Osteoblast (primary cell): ENCODE results near the gene SIN3A. TPM values are rescaled to one million over a fixed set of nuclear protein-coding genes. Genes with fewer than 3 reads are reported as not detected.
A peak's percentile ranks its signal among the peaks of the same experiment; 100 is the strongest.
"Not testable (repeated sequence)": the region's sequence is repeated elsewhere in the genome, so short reads cannot be mapped to it uniquely, and the experiment has no call there.

Experiments
- DNase-seq: peaks from one replicate; pipeline ENCODE4 v3.0.0; 2011; ENCODE audit warnings: low spot score, mixed read lengths; ENCODE audit not compliant: insufficient read length; ENCODE audit errors: missing footprints
- H2AFZ ChIP-seq: 2 replicates; pipeline ENCODE4 v1.6.0; 2011; ENCODE audit warnings: mild to moderate bottlenecking, low read length
- H3K27ac ChIP-seq: 2 replicates; pipeline ENCODE4 v1.5.1; 2011; ENCODE audit warnings: mild to moderate bottlenecking, low read depth, low read length, moderate library complexity
- H3K27me3 ChIP-seq: 2 replicates; pipeline ENCODE4 v1.6.0; 2012; ENCODE audit warnings: mild to moderate bottlenecking, control low read depth, inconsistent platforms, low read length, moderate library complexity; ENCODE audit not compliant: insufficient read depth
- H3K36me3 ChIP-seq: 2 replicates; pipeline ENCODE4 v1.5.1; 2011; ENCODE audit warnings: mild to moderate bottlenecking, low read length, control low read depth, moderate library complexity; ENCODE audit not compliant: insufficient read depth
- H3K4me1 ChIP-seq: 2 replicates; pipeline ENCODE4 v1.5.1; 2011; ENCODE audit warnings: mild to moderate bottlenecking, low read length, control low read depth, moderate library complexity; ENCODE audit not compliant: insufficient read depth
- H3K4me2 ChIP-seq: 2 replicates; pipeline ENCODE4 v1.6.0; 2011; ENCODE audit warnings: mild to moderate bottlenecking, low read length; ENCODE audit not compliant: insufficient read depth
- H3K4me3 ChIP-seq: fragments of 200-600 bp; sonication (generic); 3 replicates; pipeline ENCODE4 v1.5.1; 2012; ENCODE audit warnings: mild to moderate bottlenecking, low read length, inconsistent platforms; ENCODE audit not compliant: insufficient read depth
- H3K79me2 ChIP-seq: 2 replicates; pipeline ENCODE4 v1.6.0; 2012; ENCODE audit warnings: mild to moderate bottlenecking, low read length, control low read depth, inconsistent platforms; ENCODE audit not compliant: insufficient read depth
- H3K9me3 ChIP-seq: 2 replicates; pipeline ENCODE4 v1.5.1; 2011; ENCODE audit warnings: low read depth, low read length, control low read depth
- H4K20me1 ChIP-seq: 2 replicates; pipeline ENCODE4 v1.6.0; 2012; ENCODE audit warnings: mild to moderate bottlenecking, low read length, control low read depth; ENCODE audit not compliant: insufficient read depth
- CTCF ChIP-seq: IDR thresholded peaks from 2 replicates; pipeline ENCODE4 v1.5.1; 2011; ENCODE audit warnings: mild to moderate bottlenecking, low read depth, low read length, moderate library complexity; ENCODE audit errors: extremely low read depth
- total RNA-seq: library from RNA; depleted of rRNA; stranded (reverse); fragments of >200 nt; gene quantifications from 2 replicates; pipeline ENCODE4 v1.2.3, GENCODE V29; 2012

The SIN3A gene
- total RNA-seq, 1 donor: 36.2 TPM

GRCh38 chr15:75346796-75347221, 104.7 kb downstream of the SIN3A start, which contains the start of gene NEIL1:
Gene NEIL1 (plus strand): TSS chr15:75347039. CDS start chr15:75348906, 1,867 bp downstream.
- H3K4me2 ChIP-seq: peak within 1 kb of the TSS; percentile 80
- H3K36me3 ChIP-seq: no peaks in the 10 kb centered on the region
- peak within 1 kb of the TSS; percentile 73 for H3K4me3 ChIP-seq
- no peak within 1 kb of the TSS for H3K27ac ChIP-seq
- H3K9me3 ChIP-seq: no peaks in the 10 kb centered on the region
- peak; percentile 58 for DNase-seq
- H3K79me2 ChIP-seq: no peaks in the 10 kb centered on the region
- peaks cover 6% of the 10 kb centered on the region for H3K4me1 ChIP-seq
- H3K27me3 ChIP-seq: peaks cover 36% of the 10 kb centered on the region
- H2AFZ ChIP-seq: peak within 1 kb of the TSS; percentile 50
- peaks cover 2% of the 10 kb centered on the region for H4K20me1 ChIP-seq
- no peak for TF ChIP-seq CTCF

GRCh38 chr15:75343953-75344352, 107.5 kb downstream of the SIN3A start:
- peaks cover 13% of the 10 kb centered on the region for H3K36me3 ChIP-seq
- H3K27ac ChIP-seq, H3K4me1 ChIP-seq, H3K9me3 ChIP-seq, H2AFZ ChIP-seq, H3K4me3 ChIP-seq, H3K4me2 ChIP-seq, H3K79me2 ChIP-seq, H4K20me1 ChIP-seq: not testable (repeated sequence)
- peak; percentile 51 for DNase-seq
- H3K27me3 ChIP-seq: peaks cover 27% of the 10 kb centered on the region

GRCh38 chr15:75342221-75342620, 109.3 kb downstream of the SIN3A start:
- TF ChIP-seq CTCF: no peak
- no peak overlapping the region for H3K27ac ChIP-seq
- H3K36me3 ChIP-seq: peaks cover 16% of the 10 kb centered on the region
- H3K4me2 ChIP-seq: no peak overlapping the region
- H3K79me2 ChIP-seq: peaks cover 2% of the 10 kb centered on the region
- peaks cover 10% of the 10 kb centered on the region for H3K27me3 ChIP-seq
- no peak for DNase-seq
- no peaks in the 10 kb centered on the region for H4K20me1 ChIP-seq
- no peak overlapping the region for H2AFZ ChIP-seq
- H3K9me3 ChIP-seq: no peaks in the 10 kb centered on the region
- no peak overlapping the region for H3K4me3 ChIP-seq
- H3K4me1 ChIP-seq: peaks cover under 1% of the 10 kb centered on the region

GRCh38 chr15:75339531-75340240, 111.8 kb downstream of the SIN3A start:
- H3K79me2 ChIP-seq: peaks cover 14% of the 10 kb centered on the region
- no peak for DNase-seq
- H2AFZ ChIP-seq: no peak overlapping the region
- H3K27ac ChIP-seq: no peak overlapping the region
- H3K36me3 ChIP-seq: peaks cover 16% of the 10 kb centered on the region
- H3K9me3 ChIP-seq: no peaks in the 10 kb centered on the region
- peaks cover 16% of the 10 kb centered on the region for H3K4me1 ChIP-seq
- no peak overlapping the region for H3K4me3 ChIP-seq
- no peak for TF ChIP-seq CTCF
- no peaks in the 10 kb centered on the region for H4K20me1 ChIP-seq
- no peak overlapping the region for H3K4me2 ChIP-seq
- no peaks in the 10 kb centered on the region for H3K27me3 ChIP-seq
